Panc1 (cell line): ENCODE data around the gene CYTH4. TPM values are rescaled to one million over a fixed set of nuclear protein-coding genes. Genes with fewer than 3 reads are reported as not detected.

Experiments
- ATAC-seq: fragments of 200-7000 bp; cut with Tn5 transposase; 2 replicates; pipeline ENCODE4 v1.9.1; 2020; ENCODE audit warnings: mild to moderate bottlenecking, moderate library complexity
- BruUV-seq: library from RNA; stranded (reverse); fragments of 400-500 nt; replicated peaks from 2 replicates; lab custom pipeline; 2021; lab: Mats Ljungman, UMichigan
- CTCF ChIA-PET: fragments of 300-600 bp; sonication (Branson Sonifier 250); formaldehyde crosslinking; loops from one replicate; lab custom pipeline; 2022; ENCODE audit warnings: antibody characterized with exemption; lab: Charles Lee
- POLR2A ChIA-PET: fragments of 300-600 bp; sonication (Branson Sonifier 250); formaldehyde crosslinking; loops from one replicate; lab custom pipeline; 2022; ENCODE audit warnings: antibody characterized with exemption; lab: Charles Lee
- DNase-seq: peaks from one replicate; pipeline ENCODE4 v3.0.0-alpha.2; 2010; ENCODE audit warnings: low read depth, low spot score
- H3K27ac ChIP-seq: 2 replicates; pipeline ENCODE4 v1.5.1; 2011; ENCODE audit warnings: mild to moderate bottlenecking, low read length, inconsistent platforms
- H3K27me3 ChIP-seq: fragments of 200-500 bp; sonication (Bioruptor generic); 2 replicates; pipeline ENCODE4 v1.6.0; 2014; ENCODE audit warnings: low read length, inconsistent platforms; ENCODE audit not compliant: control insufficient read depth, insufficient read depth
- H3K36me3 ChIP-seq: fragments of 200-500 bp; sonication (Bioruptor generic); 2 replicates; pipeline ENCODE4 v1.5.1; 2014; ENCODE audit warnings: inconsistent platforms, mild to moderate bottlenecking, low read length, moderate library complexity; ENCODE audit not compliant: control insufficient read depth, insufficient read depth
- H3K4me1 ChIP-seq: 2 replicates; pipeline ENCODE4 v1.5.1; 2011; ENCODE audit warnings: inconsistent platforms, mild to moderate bottlenecking, low read length, moderate library complexity; ENCODE audit not compliant: control insufficient read depth, insufficient read depth
- H3K4me3 ChIP-seq, 2 experiments: 2 replicates each; pipeline ENCODE4 v1.5.1; 2011 to 2012; ENCODE audit warnings: low read depth in 2 of 2, low read length in 2 of 2, mild to moderate bottlenecking in 2 of 2, inconsistent platforms in 1 of 2, moderate library complexity in 1 of 2
- H3K9me3 ChIP-seq: fragments of 200-500 bp; sonication (Bioruptor generic); 2 replicates; pipeline ENCODE4 v1.5.1; 2014; ENCODE audit warnings: low read depth, mild to moderate bottlenecking, inconsistent platforms, low read length, moderate library complexity; ENCODE audit not compliant: control insufficient read depth, insufficient read depth
- CTCF ChIP-seq: fragments of 450-650 bp; IDR thresholded peaks from 2 replicates; pipeline ENCODE4 v1.5.1; 2017; ENCODE audit warnings: mild to moderate bottlenecking
- POLR2AphosphoS5 ChIP-seq: IDR thresholded peaks from 2 replicates; pipeline ENCODE4 v1.6.1; 2012; ENCODE audit warnings: mild to moderate bottlenecking, low read depth, low read length, moderate library complexity
- REST ChIP-seq, 2 experiments: IDR thresholded peaks; 2 replicates each; pipeline ENCODE4 v1.6.1; 2011 to 2012; ENCODE audit warnings: low read depth in 2 of 2, control low read depth in 1 of 2, low read length in 1 of 2, mild to moderate bottlenecking in 1 of 2, moderate library complexity in 1 of 2; ENCODE audit not compliant: insufficient read depth in 1 of 2
- SIN3A ChIP-seq: IDR thresholded peaks from 2 replicates; pipeline ENCODE4 v1.6.1; 2012; ENCODE audit warnings: low read depth, mild to moderate bottlenecking, low read length, moderate library complexity, borderline replicate concordance; ENCODE audit not compliant: insufficient read depth
- TCF7L2 ChIP-seq: IDR thresholded peaks from 2 replicates; pipeline ENCODE4 v1.6.1; 2011; ENCODE audit warnings: mild to moderate bottlenecking, low read depth, low read length, inconsistent platforms
- in situ Hi-C: cut with HindIII; loops from 2 replicates; pipeline ENCODE4 v1.10.0; 2016; ENCODE audit warnings: low sequenced_read_pairs, low pct_unique_long_range_greater_than_20kb
- intact Hi-C: fragments of 100-400 bp; cut with micrococcal nuclease; formaldehyde crosslinking; loops from one replicate; pipeline ENCODE4 v1.10.0; 2022; ENCODE audit not compliant: unreplicated experiment
- total RNA-seq: library from RNA; stranded (reverse); gene quantifications from one replicate; pipeline ENCODE4 v1.2.1, GENCODE V29; 2021; ENCODE audit not compliant: unreplicated experiment

The CYTH4 gene
- total RNA-seq, 1 experiment from 2014 or later = 1.3 TPM

- ChIA-PET POLR2A (no interaction called here), CTCF (interaction anchor here (0.6 kb wide), 1 partner anchor 513 kb away, joined by 3 read pairs; no protein-coding TSS in a partner anchor)
- no TSS peak for BruUV-seq
- DNase-seq (no peak), ATAC-seq (no peak)
- in situ Hi-C loops (no loop called here), intact Hi-C loops (no loop called here)
- no peaks in the 10 kb centered on the region for H3K27me3 ChIP-seq
- TF ChIP-seq CTCF (no peak), POLR2AphosphoS5 (no peak), SIN3A (no peak), REST (IDR thresholded peaks at IDR 0.05; ENCODE audit: insufficient read depth in 1 of 2, low read depth in 2 of 2, low read length in 1 of 2) (no peak), TCF7L2 (no peak)
- no peaks in the 10 kb centered on the region for H3K4me1 ChIP-seq
- H3K4me3 ChIP-seq = no peak overlapping the region
- H3K9me3 ChIP-seq = no peaks in the 10 kb centered on the region
- no peak overlapping the region for H3K27ac ChIP-seq
- H3K36me3 ChIP-seq = no peaks in the 10 kb centered on the region
Measured at GRCh38 chr22:37278261-37278660, 4.0 kb upstream of the CYTH4 start.

- in situ Hi-C loops = no loop called here
- Histone ChIP-seq H3K27ac (no peak overlapping the region), H3K27me3 (no peaks in the 10 kb centered on the region), H3K4me3 (no peak overlapping the region), H3K9me3 (no peaks in the 10 kb centered on the region), H3K36me3 (no peaks in the 10 kb centered on the region), H3K4me1 (no peaks in the 10 kb centered on the region)
- intact Hi-C loops = no loop called here
- ChIA-PET POLR2A (no interaction called here), CTCF (no interaction called here)
- TF ChIP-seq POLR2AphosphoS5 (no peak), SIN3A (no peak), CTCF (no peak), REST (IDR thresholded peaks at IDR 0.05; ENCODE audit: insufficient read depth in 1 of 2, low read depth in 2 of 2, low read length in 1 of 2) (no peak), TCF7L2 (no peak)
- no TSS peak for BruUV-seq
- ATAC-seq (no peak), DNase-seq (no peak)
Measured at GRCh38 chr22:37279331-37280181, 2.8 kb upstream of the CYTH4 start.
